GM12874 (cell line): ENCODE data around the gene EFNA4.

Source experiments
- TF ChIP-seq, protein P1 (sequence below): IDR thresholded peaks from 2 replicates; pipeline ENCODE4 v1.5.1; 2011; ENCODE audit warnings: low read depth, mild to moderate bottlenecking, control low read depth, low read length, moderate library complexity; ENCODE audit not compliant: insufficient read depth

EFNA4 gene

DNA sequence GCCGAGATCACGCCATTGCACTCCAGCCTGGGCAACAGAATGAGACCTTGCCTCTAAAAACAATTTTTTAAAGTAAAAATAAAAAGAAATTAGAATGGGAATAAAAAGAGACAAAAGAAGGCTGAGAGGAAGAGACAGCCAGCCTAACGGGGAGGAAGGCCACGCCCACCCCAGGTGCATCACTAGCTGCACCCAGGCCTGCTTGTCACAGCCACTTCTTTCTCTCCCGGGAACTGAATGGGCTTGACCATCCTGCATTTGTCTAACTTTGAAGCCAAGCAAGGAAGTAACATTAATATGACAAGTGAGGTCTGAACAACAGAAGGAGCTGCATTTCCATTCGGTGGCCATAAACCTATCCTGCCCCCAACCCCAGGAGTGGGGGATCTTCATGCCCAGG lies 43.3 kb downstream of the EFNA4 start:
- TF ChIP-seq, protein P1, sequence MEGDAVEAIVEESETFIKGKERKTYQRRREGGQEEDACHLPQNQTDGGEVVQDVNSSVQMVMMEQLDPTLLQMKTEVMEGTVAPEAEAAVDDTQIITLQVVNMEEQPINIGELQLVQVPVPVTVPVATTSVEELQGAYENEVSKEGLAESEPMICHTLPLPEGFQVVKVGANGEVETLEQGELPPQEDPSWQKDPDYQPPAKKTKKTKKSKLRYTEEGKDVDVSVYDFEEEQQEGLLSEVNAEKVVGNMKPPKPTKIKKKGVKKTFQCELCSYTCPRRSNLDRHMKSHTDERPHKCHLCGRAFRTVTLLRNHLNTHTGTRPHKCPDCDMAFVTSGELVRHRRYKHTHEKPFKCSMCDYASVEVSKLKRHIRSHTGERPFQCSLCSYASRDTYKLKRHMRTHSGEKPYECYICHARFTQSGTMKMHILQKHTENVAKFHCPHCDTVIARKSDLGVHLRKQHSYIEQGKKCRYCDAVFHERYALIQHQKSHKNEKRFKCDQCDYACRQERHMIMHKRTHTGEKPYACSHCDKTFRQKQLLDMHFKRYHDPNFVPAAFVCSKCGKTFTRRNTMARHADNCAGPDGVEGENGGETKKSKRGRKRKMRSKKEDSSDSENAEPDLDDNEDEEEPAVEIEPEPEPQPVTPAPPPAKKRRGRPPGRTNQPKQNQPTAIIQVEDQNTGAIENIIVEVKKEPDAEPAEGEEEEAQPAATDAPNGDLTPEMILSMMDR: no peak

DNA sequence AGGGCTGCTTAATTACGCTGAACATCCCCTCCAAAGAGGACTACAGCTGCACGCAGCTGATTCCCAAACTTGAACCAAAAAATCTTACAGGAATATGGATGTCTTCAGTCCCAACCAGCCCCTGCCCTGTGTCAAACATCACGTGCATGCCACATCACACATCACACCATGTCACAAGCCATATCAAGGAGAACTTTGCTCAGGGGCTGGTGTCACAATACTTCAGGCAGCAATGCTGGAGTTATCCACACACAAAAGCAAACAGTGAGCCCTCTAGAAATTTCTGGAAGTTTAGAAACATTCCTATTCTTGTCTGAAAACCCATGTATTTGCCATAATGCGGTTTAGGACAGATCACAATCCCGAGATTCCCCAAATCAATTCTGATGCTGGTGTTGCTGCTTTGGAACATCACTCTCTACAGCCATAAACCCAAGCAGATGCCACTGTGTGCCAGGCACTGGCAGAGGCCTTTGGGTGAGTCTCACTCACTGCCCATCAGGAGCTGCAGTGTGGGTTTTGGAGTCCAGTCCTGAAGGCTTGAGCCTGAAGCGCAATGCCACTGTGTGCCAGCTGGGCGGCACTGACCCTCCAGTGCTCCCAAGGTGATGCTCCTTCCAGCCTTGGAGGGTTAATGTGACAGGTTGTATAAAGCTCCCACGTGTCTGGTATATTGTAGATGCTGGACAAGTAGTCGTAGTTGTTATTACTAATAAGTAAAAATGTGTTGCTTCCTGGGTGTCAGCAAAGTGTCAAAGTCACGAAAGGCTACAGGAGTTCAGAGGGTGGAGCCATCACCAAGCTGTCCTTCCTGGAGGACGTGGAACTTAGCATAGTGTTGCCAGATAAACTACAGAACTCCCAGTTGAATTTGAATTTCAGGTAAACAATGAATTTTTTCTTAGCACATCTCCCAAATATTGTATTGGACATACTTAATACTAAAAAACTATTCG lies 44.0 kb downstream of the EFNA4 start:
- TF ChIP-seq, protein P1: no peak

DNA sequence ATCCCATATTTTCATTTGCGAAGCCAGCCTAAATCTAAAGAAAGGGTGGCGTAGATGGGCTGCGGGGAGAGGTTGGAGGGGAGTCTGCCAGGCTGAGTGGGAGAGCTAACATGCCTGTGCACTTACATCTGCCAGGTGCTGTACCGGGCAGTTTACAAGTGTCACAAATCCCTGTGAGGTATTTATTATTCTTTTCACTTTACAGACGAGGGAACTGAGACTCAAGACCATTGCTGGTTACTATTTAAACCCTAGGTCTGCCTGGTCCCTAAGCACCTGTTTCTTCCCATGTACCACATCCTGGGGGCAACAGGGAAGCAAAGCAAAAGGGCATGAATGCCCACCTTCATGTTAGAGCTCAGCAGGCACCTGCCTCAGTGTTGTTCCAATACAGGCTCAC lies 44.8 kb downstream of the EFNA4 start:
- TF ChIP-seq, protein P1: no peak

DNA sequence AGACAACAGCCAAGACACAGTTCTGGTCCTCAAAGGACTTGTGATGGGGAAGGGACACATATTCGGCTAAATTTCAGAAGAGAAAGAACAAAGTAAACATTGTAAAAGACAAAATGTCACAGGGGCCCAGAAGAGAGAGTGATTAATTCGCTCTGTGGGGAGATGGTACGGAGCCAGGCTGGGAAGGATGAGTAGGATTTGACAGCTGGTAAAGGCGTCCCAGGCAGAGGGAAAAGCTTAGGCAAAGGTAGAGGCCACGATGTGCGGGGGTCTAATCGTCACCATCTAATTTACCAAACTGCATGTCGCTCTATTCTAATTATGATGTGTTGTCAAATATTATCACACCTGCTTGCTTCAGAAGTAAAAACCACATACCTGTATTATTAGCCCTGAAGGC lies 46.8 kb downstream of the EFNA4 start:
- TF ChIP-seq, protein P1: no peak

DNA sequence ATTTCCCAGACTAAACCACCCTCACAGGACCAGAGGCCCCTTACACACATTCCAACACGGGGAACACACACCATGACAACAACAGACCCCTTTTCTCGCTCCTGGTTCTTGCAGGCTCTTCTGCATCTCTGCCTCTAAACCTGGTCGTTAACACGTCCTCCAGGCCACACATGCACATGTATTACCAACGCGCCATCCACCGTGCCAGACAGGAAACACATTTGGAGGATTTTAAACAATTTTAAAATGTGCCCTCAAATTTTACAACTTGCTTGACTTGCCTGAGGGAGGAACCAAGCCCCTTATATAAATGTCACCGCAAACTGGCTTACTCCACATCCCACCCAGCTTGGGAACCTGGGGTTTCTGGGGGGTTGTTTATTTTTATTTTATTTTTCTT lies 47.3 kb downstream of the EFNA4 start:
- TF ChIP-seq, protein P1: no peak

DNA sequence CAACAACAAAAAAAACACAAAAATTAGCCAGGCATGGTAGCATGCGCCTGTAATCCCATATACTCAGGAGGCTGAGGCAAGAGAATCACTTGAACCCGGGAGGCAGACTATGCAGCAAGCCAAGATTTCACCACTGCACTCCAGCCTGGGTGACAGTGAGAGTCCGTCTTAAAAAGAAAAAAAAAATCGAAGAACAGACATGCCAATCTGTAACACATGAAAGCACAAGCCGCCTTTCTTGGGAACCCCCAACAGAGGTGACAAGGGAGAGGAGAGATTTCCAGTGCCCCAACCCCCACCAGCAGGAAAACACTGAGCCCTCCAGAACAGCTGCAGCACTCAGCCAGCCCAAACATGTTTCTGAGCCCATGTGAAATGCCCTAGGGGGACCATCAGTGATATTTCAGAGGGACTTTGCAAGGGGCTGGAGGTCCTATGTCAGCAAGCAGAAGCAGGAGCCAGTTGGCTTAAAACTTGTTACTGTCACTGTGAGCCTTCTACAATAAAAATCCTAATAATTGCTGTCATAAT lies 50.0 kb downstream of the EFNA4 start:
- TF ChIP-seq, protein P1: no peak

DNA sequence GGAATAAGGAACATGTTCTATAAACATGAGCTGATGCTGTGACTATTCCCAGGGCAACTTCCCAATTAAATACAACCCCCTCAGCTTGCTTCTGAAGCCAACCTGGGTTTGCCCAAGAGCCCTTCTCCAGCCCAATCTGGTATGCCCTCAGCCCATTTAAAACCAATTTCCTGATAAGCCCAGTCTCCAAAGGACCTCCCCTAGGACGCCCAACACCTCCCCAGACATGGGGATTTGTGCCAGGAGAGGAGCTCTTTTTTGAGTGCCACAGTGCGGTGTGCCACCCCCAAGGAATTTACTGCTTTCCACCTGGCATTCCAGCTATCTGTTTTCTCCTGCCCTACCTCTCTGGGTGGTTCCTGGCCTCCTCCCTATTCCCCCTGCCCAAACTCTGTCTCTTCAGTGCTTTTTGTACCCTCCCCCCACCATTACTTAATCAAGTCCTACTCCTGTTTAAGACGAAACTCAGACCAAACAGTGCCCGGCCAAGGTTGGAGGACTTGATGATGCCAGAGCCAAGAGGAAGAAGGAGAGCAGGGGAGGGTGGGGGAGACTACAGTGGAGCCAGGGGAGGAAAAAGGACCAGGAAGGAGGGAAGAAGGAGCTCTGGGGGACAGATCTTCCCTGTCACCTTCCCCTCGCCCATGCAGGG lies 52.7 kb downstream of the EFNA4 start:
- TF ChIP-seq, protein P1: no peak
